DMS79 (cell line): Measurements from ENCODE around the gene ATP10A.

ENCODE experiments used
- DNase-seq: peaks from one replicate; lab custom pipeline; 2025; lab: John Stamatoyannopoulos, UW

The ATP10A gene

DNA sequence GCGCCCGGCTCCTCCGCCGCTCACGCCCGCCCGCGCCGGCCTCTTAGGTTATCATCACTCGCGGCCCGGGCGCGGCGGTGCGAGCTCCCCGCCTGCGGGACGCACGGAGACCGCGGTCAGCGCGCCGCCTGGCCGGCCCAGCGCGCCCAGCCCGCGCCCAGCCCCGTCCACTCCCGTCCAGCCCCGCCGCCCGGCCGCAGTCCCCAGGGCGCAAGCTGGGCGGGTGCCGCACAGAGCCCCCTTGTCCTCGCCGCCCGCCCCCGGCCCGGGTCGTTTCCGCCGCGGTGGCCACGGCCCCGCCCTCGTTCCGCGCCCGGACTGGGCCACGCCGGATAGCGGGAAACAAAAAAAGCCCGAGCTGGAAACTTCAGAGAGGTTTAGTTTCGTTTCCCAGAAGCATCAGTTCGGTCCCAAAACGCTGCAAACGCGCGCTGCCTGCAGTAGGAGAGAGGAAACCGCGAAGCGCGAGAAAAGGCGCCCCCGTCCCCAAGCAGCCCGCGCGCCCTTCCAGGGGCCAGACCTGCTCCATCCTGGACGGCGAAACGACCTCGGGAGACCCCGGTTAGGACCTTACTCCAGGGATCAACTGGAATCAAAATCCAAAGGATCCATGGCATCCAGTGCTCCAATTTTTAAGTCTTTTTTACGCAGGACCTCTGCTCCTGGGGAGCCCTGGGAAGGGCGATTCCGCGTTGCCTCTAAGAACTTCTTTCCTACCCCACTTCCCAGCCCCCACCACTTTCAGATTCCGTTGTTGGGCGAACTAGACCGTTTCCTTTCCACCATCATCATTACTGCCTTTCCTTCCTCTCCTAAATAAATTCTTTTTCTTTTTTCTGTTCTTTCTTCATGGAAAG is at the start of gene ATP10A:
Gene ATP10A, minus strand, starts transcription at position 217 of the 857 bp plus-strand sequence. CDS start 231 bp downstream, outside the sequence.
- no peak for DNase-seq

DNA sequence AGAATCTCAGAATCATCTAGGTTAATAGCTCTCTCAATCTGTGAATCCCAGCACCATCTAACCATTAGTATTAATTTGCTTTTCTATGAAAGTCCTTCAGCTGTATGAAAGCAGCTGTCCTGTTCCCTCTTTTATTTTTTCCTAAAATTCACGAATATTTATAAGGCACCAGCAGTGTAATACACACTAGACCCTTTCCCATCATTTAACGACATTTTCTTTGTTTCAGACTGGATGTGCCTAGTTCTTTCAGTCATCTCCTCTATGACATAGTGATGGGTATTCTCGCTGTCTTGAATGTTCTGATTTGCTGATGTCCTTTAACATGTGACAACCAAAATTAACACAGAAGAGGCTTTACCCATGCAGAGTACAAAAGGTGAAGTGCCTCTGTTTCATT is 48.9 kb upstream of the ATP10A start:
- no peak for DNase-seq

DNA sequence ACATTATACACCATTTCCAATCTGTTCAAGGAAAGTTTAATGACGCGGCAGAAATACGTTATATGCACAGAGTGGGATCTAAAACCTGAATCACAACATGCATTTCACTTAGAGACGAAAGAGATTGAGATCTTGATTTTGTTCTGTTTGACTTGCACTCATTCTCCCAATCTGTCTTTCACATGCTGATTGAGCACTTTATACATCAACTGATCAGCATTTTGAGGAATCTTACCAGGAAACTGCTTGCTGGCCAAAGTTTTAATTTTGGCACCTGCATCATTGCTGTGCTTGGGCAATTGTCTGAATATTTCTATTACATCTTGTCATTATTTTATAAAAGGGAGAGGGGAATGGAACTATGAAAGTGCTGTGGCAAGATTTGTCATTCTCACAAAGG is 47.7 kb upstream of the ATP10A start:
- DNase-seq: no peak

GRCh38 chr15:25909806-25910205 is 46.7 kb upstream of the ATP10A start:
- DNase-seq: no peak

DNA sequence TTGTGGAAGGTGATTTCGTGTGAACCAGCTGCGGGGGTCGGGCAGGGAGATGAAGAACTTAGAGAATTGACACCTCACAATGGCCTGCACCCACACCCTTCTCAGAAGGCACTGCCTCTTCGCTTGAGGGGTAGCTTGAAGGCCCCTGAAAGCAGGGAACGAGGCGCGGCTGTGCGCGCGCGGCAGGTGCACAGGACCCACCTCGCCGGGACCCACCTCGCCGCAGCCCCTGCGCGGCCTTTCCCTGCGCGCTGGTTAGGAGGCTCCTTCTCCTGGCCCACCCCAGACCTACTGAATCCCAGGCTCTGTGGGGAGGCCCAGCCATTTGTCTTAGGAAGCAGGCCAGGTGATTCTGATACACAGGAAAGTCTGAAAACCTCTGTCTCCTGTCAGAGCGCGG is 46.2 kb upstream of the ATP10A start:
- no peak for DNase-seq

DNA sequence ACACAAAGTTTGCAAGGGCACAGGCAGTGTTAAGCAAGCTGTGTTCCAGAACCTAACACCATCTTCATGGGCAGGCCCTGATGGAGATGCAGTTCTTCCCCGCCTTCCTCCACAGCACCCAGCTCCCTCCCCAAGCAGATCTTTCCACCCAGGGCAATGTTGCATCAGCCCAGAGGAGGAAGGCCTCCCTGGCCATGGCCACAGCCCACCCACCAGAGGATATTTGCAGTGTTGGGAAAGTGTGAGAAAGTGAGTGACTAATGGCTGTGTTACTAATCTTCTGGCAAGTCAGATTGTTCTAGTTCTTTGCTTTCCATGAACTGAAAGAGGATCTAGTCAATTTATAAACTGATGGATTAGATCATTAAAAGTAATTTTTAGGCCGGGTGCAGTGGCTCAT is 42.0 kb upstream of the ATP10A start:
- DNase-seq: no peak

- DNase-seq: no peak
Observed at GRCh38 chr15:25903024-25903581, 40.0 kb upstream of the ATP10A start.

DNA sequence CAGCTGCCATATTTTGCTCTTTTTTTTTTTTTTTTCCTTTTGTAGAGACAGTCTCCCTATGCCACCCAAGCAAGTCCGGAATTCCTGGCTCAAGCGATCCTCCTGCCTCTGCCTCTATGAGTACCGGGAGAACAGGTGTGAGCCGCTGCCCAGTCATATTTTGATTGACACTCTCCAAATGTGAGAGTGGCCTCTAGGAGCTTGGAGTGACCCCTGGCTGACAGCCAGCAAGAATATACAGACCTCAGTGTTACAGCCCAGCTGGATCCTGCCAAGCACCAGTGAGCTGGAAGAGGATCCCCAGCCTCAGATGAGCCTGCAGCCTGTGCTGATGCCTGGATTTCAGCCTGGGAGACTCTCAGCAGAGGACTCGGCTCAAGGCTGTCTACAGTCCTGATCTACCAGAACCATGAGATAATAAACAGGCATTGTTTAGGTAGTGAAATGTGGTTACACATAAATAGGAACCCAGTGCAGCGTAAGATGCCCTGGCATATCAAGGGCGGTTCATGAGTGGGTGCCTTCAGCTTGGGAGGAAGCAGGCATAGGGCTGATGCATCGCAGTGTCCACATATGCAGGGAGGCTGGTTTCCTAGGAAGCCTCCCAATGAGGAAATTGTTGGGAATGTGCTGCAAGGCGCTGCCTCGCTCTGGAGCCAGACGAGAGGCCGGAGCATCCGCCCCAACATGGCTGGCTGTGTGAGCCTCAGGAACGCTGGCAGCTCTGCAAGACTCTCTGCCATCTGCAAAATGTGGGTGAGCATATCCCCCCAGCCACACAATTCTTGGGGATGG is 38.9 kb upstream of the ATP10A start:
- DNase-seq: no peak

GRCh38 chr15:25900901-25901300 is 37.8 kb upstream of the ATP10A start:
- DNase-seq: no peak

DNA sequence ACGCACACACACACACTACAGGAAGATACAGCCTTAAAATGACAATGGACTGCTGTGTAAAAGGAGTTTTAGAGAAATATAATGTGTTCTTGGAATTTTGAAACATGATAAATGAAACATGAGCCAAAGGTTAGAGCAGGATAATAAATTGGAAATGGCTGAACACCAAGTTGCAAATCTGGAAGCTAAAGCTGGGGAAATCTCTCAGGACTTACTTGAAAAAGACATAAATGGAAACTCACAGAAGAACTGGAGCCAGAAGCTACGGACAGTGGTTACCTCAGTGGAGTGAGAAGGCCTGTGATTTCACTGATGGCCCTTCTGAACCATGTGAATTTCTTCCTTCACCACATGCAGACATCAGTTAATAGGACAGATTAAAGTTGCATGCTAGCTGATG is 37.3 kb upstream of the ATP10A start:
- no peak for DNase-seq

GRCh38 chr15:25899870-25900269 is 36.7 kb upstream of the ATP10A start:
- no peak for DNase-seq

GRCh38 chr15:25897658-25898057 is 34.5 kb upstream of the ATP10A start:
- DNase-seq: no peak

- DNase-seq: no peak
Observed at GRCh38 chr15:25894371-25894902, 31.3 kb upstream of the ATP10A start.

DNA sequence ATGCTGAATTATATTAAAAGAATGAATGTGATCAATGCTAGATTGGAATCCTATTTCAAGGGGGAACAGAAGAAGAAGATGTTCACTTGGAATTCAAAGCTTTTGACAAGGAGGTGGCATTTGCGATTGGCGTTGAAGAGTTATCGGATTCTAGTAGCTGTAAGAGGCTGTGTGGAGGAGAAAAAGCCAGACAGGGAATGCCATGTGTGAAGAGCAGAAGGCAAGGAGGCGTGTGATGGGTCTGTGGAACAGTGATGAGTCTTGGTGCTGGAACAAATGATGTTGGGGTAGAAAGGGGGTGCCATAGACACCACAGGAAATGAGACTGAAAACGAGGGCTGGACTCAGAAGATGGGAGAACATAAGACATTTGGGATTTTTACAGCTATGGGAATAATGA is 30.5 kb upstream of the ATP10A start:
- DNase-seq: no peak

GRCh38 chr15:25892126-25892525 is 29.0 kb upstream of the ATP10A start:
- DNase-seq: no peak

GRCh38 chr15:25891081-25891480 is 28.0 kb upstream of the ATP10A start:
- DNase-seq: no peak

DNA sequence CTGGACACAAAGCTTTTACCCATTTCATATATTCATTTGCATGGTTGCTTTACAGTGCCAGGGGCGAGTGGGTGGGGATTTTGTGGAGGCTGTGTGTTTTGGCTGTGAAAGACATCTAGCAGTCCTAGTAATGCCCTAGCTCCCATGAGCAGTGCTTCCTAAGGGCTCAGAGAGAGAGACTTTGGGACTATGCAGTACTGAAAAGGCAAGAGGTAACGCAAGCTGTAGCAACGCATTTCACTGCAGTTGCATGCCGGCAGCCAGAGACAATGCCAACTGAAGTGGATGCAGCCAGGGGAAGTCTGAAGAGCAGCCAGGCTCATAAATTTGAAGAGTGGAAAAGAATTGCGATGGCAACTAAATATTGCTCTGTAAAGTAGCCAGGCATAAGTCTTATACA is 27.4 kb upstream of the ATP10A start:
- DNase-seq: no peak

DNA sequence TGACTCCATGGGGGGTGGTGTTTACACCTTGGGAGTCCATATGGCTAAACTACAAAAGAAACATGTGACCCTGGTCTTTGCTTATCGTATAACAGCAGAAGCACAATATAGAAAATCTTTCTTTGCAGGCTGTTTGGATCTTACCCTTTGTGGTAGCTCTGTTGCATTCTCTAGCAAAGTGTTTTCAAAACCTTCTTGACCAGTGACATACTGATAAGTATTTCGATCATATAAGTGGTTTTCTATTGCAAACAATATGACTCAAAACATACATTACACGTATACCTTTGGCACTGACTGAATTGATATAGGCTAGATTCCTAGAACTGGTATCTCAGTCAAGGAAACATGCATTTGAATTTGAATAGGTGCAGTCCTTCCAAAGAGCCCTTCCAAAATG is 24.7 kb upstream of the ATP10A start:
- no peak for DNase-seq

DNA sequence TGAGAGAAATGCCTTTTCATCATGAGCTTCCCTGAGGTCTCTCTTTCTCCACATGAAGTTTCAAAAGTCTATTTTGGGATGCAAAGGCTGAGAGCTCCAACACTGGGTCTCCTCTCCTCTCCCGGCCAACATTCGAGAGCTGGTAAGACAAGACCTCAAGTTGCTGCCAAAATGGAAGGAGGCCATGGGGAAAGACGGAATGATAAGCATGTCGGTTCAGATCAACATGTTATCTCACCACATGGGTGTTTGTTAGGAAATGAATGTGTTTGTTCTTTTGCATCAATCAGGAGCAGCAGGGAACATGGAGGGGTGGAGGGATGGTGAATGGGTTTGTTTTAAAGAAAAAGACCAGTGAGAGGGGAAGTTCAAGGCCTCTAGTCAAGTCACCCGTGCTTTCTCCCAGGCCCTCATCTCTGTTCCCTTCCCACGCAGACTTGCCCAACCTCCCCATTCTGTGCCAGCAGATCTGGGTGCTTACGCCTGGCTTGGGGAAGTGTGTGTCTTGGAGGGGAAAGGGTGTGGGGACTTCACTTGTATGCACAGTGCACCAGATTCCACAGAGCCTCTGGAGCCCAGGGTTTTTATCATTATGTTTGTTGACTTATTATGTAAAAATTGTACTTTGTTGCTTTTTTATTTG is 23.5 kb upstream of the ATP10A start:
- DNase-seq: no peak

GRCh38 chr15:25884370-25884769 is 21.2 kb upstream of the ATP10A start:
- DNase-seq: no peak

DNA sequence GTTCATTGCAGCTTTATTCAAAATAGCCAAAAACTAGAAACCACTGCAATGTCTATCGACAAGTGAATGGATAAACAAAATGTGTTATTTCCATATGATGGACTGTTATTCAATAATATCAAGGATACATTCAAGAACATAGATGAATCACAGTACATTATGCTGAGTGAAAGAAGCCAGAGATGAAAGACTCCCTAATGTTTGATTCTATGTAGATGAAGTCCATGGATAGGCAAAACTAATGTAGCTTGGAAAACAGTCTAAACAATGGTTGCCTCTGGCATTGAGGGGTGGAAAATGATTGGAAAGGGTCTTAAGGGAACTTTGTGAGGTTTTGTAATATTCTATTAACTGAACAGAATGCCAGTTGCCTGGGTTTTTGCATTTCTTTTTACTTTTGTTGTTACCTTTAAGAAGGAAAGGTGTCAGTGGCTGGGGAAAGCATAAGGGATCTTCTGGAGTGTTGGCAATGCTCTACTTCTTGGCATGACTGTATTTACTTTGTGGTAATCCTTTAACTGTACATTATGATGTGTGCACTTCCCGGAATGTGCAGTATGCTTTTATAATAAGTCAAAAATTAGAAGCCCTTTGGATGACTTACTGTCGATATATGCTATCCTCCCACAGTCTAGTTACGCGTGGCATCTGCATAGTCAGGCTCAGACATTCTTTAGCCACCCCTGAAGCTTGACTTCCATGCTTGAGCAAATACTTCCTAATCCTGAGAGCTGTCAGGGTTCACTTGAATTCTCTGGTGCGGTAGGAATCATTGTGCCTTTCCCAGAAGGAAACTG is 20.5 kb upstream of the ATP10A start:
- DNase-seq: no peak
